Measurements from ENCODE around the gene ASS1.

GRCh38 chr9:130518233-130518632 is 73.5 kb downstream of the ASS1 start:
- no peak for TF ChIP-seq POLR2AphosphoS5 (IDR thresholded peaks at IDR 0.05; ENCODE audit: borderline replicate concordance, low read depth, low read length)
- no peak for TF ChIP-seq EZH2 (IDR thresholded peaks at IDR 0.05)
- TF ChIP-seq FOXP2 (optimal IDR thresholded peaks at IDR 0.05; ENCODE audit: control extremely low read depth, extremely low read length, insufficient read depth) = no peak
